OCI-LY1 (cell line): ENCODE results near the gene INPP5A.

Source experiments
- EZH2 ChIP-seq: fragments of 200-600 bp; sonication (generic), shearing (Covaris generic); IDR thresholded peaks from 2 replicates; pipeline ENCODE4 v1.8.0; 2017; ENCODE audit warnings: borderline replicate concordance, mixed run types, mild to moderate bottlenecking, antibody characterized with exemption, low read length, moderate library complexity, mixed read lengths
- TF ChIP-seq, protein P1 (sequence below): fragments of 200-600 bp; sonication (generic), shearing (Covaris generic); IDR thresholded peaks from 2 replicates; pipeline ENCODE4 v1.5.1; 2017; ENCODE audit warnings: mild to moderate bottlenecking, antibody characterized with exemption, low read length, moderate library complexity, mixed read lengths

DNA sequence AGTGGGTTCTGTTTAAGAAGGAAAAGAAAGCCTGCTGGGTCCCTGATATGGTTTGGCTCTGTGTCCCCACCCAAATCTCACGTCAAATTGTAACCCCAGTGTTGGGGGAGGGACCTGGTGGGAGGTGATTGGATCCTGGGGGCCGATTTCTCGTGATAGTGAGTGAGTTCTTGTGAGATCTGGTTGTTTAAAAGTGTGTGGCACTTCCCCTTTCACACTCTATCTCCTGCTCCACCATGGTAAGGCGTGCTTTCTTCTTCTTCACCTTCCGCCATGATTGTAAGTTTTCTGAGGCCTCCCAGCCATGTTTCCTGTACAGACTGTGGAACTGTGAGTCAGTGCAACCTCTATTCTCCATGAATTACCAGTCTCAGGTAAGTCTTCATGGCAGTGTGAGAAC lies 42.6 kb downstream of the INPP5A start:
- TF ChIP-seq, protein P1, sequence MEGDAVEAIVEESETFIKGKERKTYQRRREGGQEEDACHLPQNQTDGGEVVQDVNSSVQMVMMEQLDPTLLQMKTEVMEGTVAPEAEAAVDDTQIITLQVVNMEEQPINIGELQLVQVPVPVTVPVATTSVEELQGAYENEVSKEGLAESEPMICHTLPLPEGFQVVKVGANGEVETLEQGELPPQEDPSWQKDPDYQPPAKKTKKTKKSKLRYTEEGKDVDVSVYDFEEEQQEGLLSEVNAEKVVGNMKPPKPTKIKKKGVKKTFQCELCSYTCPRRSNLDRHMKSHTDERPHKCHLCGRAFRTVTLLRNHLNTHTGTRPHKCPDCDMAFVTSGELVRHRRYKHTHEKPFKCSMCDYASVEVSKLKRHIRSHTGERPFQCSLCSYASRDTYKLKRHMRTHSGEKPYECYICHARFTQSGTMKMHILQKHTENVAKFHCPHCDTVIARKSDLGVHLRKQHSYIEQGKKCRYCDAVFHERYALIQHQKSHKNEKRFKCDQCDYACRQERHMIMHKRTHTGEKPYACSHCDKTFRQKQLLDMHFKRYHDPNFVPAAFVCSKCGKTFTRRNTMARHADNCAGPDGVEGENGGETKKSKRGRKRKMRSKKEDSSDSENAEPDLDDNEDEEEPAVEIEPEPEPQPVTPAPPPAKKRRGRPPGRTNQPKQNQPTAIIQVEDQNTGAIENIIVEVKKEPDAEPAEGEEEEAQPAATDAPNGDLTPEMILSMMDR = no peak
- no peak for TF ChIP-seq EZH2
